ENCODE measurements around the gene KRTAP4-8.

DNA sequence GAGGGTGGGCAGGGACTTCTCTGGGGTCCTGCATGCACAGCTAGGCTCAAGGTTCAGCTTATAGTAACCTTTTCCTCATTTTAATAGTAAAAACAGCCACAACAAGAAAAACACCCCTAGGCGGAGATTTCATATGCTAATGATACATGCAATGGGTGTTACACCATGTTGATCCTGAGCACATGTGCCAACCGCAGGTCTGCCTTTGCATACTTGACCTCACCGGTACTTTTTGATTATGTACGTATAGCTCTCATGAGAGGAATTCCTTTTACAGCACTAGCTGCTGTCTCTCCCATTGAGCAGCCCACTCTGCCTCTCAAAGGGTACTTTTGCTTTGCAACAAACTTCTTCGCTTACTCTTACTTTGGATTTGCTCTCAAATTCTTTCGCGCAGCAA, 1.9 kb downstream of the KRTAP4-8 start:
- TF ChIP-seq POLR2A (IDR thresholded peaks at IDR 0.05): no peak
- TF ChIP-seq CTCF (IDR thresholded peaks at IDR 0.05): no peak
- TF ChIP-seq EP300 (IDR thresholded peaks at IDR 0.05): no peak
